MM.1S (cell line): ENCODE data around the gene RNASE3.

Experiments
- DNase-seq: peaks from one replicate; pipeline ENCODE4 v3.0.0-alpha.2; 2015
- H2AFZ ChIP-seq: fragments of 300-600 bp; sonication (generic); 2 replicates; pipeline ENCODE4 v1.6.0; 2016; ENCODE audit warnings: antibody characterized with exemption, low read length
- H3F3A ChIP-seq: fragments of 300-600 bp; sonication (generic); 2 replicates; pipeline ENCODE4 v1.6.1; 2016; ENCODE audit warnings: mild to moderate bottlenecking, antibody characterized with exemption, low read length, moderate library complexity, mixed read lengths; ENCODE audit not compliant: insufficient read depth
- H3K27ac ChIP-seq: fragments of 300-600 bp; sonication (generic); 2 replicates; pipeline ENCODE4 v1.5.1; 2016; ENCODE audit warnings: mild to moderate bottlenecking, low read length
- H3K27me3 ChIP-seq: fragments of 300-600 bp; sonication (generic); replicated peaks from 2 replicates; pipeline ENCODE4 v1.6.0; 2016; ENCODE audit warnings: low read length; ENCODE audit not compliant: insufficient read depth
- H3K36me3 ChIP-seq: fragments of 300-600 bp; sonication (generic); replicated peaks from 2 replicates; pipeline ENCODE4 v1.6.1; 2016; ENCODE audit warnings: mild to moderate bottlenecking, low read length, mixed read lengths; ENCODE audit not compliant: insufficient read depth
- H3K4me1 ChIP-seq: fragments of 300-600 bp; sonication (generic); 2 replicates; pipeline ENCODE4 v1.6.1; 2016; ENCODE audit warnings: low read length, mixed read lengths
- H3K4me2 ChIP-seq: fragments of 300-600 bp; sonication (generic); 2 replicates; pipeline ENCODE4 v1.6.0; 2016; ENCODE audit warnings: low read depth, low read length
- H3K4me3 ChIP-seq: fragments of 300-600 bp; sonication (generic); 2 replicates; pipeline ENCODE4 v1.5.1; 2016; ENCODE audit warnings: low read length, mixed read lengths
- H3K79me2 ChIP-seq: fragments of 300-600 bp; sonication (generic); 2 replicates; pipeline ENCODE4 v1.6.1; 2016; ENCODE audit warnings: mixed run types, low read length, mixed read lengths
- H3K9ac ChIP-seq: fragments of 300-600 bp; sonication (generic); 2 replicates; pipeline ENCODE4 v1.6.1; 2016; ENCODE audit warnings: low read length, mixed read lengths
- H3K9me2 ChIP-seq: fragments of 300-600 bp; sonication (generic); replicated peaks from 2 replicates; pipeline ENCODE4 v1.6.1; 2016; ENCODE audit warnings: mild to moderate bottlenecking, low read length, mixed read lengths; ENCODE audit not compliant: insufficient read depth
- H3K9me3 ChIP-seq: fragments of 300-600 bp; sonication (generic); replicated peaks from 2 replicates; pipeline ENCODE4 v1.6.1; 2016; ENCODE audit warnings: mild to moderate bottlenecking, low read length, mixed read lengths; ENCODE audit not compliant: insufficient read depth
- H4K20me1 ChIP-seq: fragments of 300-600 bp; sonication (generic); 2 replicates; pipeline ENCODE4 v1.6.1; 2016; ENCODE audit warnings: mild to moderate bottlenecking, low read length, moderate library complexity, mixed read lengths; ENCODE audit not compliant: insufficient read depth
- EZH2 ChIP-seq: fragments of 300-600 bp; sonication (generic); optimal IDR thresholded peaks from 2 replicates; pipeline ENCODE3; 2017; ENCODE audit warnings: low read depth, mild to moderate bottlenecking, antibody characterized with exemption, low read length, mixed read lengths
- EZH2phosphoT487 ChIP-seq: fragments of 300-600 bp; sonication (generic); IDR thresholded peaks from 2 replicates; pipeline ENCODE4 v1.6.1; 2018; ENCODE audit warnings: antibody characterized with exemption, low read length
- TF ChIP-seq, protein P1 (sequence below): fragments of 300-600 bp; sonication (generic); IDR thresholded peaks from 2 replicates; pipeline ENCODE4 v1.5.1; 2016; ENCODE audit warnings: antibody characterized with exemption, low read length, mixed read lengths

RNASE3 gene

DNA sequence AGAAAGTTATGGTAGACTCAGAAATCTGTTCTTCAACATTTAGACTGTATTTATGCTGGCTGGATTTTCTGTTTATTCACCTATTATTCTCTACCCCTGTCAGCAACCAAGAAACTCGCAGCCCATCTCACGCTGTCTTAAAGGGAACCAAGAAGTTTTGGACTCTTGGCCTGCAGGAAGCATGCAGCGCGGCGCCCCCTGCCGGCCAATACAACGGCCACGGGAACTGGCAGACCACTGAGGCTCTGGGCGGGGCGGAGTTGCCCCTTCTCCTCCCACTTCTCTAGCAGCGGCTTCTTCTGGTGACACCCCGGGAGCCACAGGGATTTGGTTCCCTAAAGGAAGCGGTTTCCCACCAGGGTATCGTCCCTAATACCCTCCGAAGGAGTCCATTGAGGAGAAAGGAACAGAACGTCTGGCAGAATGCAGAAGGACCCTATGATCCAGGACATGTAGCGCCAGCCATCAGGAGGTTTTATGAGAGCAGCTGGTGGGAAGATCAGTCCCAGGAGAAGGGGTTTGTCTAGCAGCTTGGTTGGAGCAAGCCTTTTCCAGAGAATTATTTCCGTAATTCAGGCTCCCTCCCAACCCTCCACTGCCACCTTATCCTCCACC, 43.1 kb downstream of the RNASE3 start:
- peak; percentile 10 for DNase-seq
- Histone ChIP-seq H3K27me3 (no peaks in the 10 kb centered on the region), H2AFZ (no peak overlapping the region)

DNA sequence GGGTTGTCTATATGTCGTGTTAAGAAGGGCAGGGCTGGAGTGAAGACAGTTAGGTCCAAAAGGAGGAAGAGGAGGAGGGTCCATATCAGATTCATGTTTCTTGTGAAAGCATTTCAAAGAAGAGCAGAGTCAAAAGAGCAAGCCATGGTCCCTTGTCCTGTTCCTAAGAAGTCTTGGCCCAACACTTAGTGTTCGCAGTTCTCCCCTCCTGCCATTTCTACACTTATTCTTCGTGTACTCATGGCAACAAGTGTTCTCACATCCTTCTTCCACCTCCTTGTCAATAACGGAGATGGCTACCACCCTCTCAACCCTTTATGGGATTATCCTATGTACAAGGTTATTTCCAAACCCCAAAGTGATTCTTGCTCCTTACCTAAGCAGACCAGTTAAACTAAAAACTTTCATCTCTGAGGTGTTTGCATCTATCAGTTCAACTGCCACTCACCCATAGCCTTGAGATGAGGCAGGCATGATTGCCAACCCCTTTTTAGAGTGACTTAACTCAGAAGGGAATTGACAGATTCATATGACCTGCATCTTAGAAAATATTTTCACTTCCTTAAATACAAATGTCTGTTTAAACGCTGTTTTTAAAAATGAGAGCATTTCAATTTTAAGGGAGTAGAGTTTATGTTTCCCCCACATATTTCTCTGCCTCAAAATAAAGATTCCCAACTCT, 44.3 kb downstream of the RNASE3 start:
- no peaks in the 10 kb centered on the region for H4K20me1 ChIP-seq
- no peaks in the 10 kb centered on the region for H3K4me1 ChIP-seq
- H3K79me2 ChIP-seq: no peaks in the 10 kb centered on the region
- H3K4me3 ChIP-seq: no peak overlapping the region
- H3K36me3 ChIP-seq: no peaks in the 10 kb centered on the region
- no peak for DNase-seq
- H3K27ac ChIP-seq: no peak overlapping the region
- no peaks in the 10 kb centered on the region for H3F3A ChIP-seq
- H3K4me2 ChIP-seq: no peak overlapping the region
- no peaks in the 10 kb centered on the region for H3K9me2 ChIP-seq
- no peaks in the 10 kb centered on the region for H3K9me3 ChIP-seq
- H3K9ac ChIP-seq: no peak overlapping the region
- H3K27me3 ChIP-seq: no peaks in the 10 kb centered on the region
- no peak overlapping the region for H2AFZ ChIP-seq
- TF ChIP-seq, protein P1, sequence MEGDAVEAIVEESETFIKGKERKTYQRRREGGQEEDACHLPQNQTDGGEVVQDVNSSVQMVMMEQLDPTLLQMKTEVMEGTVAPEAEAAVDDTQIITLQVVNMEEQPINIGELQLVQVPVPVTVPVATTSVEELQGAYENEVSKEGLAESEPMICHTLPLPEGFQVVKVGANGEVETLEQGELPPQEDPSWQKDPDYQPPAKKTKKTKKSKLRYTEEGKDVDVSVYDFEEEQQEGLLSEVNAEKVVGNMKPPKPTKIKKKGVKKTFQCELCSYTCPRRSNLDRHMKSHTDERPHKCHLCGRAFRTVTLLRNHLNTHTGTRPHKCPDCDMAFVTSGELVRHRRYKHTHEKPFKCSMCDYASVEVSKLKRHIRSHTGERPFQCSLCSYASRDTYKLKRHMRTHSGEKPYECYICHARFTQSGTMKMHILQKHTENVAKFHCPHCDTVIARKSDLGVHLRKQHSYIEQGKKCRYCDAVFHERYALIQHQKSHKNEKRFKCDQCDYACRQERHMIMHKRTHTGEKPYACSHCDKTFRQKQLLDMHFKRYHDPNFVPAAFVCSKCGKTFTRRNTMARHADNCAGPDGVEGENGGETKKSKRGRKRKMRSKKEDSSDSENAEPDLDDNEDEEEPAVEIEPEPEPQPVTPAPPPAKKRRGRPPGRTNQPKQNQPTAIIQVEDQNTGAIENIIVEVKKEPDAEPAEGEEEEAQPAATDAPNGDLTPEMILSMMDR: no peak
- TF ChIP-seq EZH2phosphoT487: no peak
- no peak for TF ChIP-seq EZH2

More for the DNA sequence above, 43.1 kb downstream of the RNASE3 start:
- H3K9me3 ChIP-seq: no peaks in the 10 kb centered on the region
- no peak overlapping the region for H3K4me2 ChIP-seq
- H3K9me2 ChIP-seq: no peaks in the 10 kb centered on the region
- H3K36me3 ChIP-seq: no peaks in the 10 kb centered on the region
- no peak overlapping the region for H3K27ac ChIP-seq
- H3F3A ChIP-seq: no peaks in the 10 kb centered on the region
- H4K20me1 ChIP-seq: no peaks in the 10 kb centered on the region
- TF ChIP-seq, protein P1: peak; percentile 35
- no peak for TF ChIP-seq EZH2phosphoT487
- H3K9ac ChIP-seq: no peak overlapping the region
- no peaks in the 10 kb centered on the region for H3K4me1 ChIP-seq
- no peak overlapping the region for H3K4me3 ChIP-seq
- no peaks in the 10 kb centered on the region for H3K79me2 ChIP-seq
